ENCODE measurements around the gene SERPINI1. TPM values are rescaled to one million over a fixed set of nuclear protein-coding genes. Genes with fewer than 3 reads are reported as not detected.

The SERPINI1 gene
- total RNA-seq, 2 donors from 2014 or later: 2.0 to 3.8 TPM

GRCh38 chr3:167728632-167729323 lies 6.7 kb upstream of the SERPINI1 start:
- TF ChIP-seq, protein P1, sequence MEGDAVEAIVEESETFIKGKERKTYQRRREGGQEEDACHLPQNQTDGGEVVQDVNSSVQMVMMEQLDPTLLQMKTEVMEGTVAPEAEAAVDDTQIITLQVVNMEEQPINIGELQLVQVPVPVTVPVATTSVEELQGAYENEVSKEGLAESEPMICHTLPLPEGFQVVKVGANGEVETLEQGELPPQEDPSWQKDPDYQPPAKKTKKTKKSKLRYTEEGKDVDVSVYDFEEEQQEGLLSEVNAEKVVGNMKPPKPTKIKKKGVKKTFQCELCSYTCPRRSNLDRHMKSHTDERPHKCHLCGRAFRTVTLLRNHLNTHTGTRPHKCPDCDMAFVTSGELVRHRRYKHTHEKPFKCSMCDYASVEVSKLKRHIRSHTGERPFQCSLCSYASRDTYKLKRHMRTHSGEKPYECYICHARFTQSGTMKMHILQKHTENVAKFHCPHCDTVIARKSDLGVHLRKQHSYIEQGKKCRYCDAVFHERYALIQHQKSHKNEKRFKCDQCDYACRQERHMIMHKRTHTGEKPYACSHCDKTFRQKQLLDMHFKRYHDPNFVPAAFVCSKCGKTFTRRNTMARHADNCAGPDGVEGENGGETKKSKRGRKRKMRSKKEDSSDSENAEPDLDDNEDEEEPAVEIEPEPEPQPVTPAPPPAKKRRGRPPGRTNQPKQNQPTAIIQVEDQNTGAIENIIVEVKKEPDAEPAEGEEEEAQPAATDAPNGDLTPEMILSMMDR (IDR thresholded peaks at IDR 0.05): no peak
- no peaks in the 10 kb centered on the region for H3K9me3 ChIP-seq
- H3K4me1 ChIP-seq: peaks cover 0 to 50% of the 10 kb centered on the region in 2 donors
- no peaks in the 10 kb centered on the region for H3K27me3 ChIP-seq
- H3K4me3 ChIP-seq: no peak overlapping the region
- no peak for DNase-seq (ENCODE audit: low spot score)
- H3K36me3 ChIP-seq: no peaks in the 10 kb centered on the region
- H3K27ac ChIP-seq: peak overlapping the region in 1 of 2 donors; percentile 37

DNA sequence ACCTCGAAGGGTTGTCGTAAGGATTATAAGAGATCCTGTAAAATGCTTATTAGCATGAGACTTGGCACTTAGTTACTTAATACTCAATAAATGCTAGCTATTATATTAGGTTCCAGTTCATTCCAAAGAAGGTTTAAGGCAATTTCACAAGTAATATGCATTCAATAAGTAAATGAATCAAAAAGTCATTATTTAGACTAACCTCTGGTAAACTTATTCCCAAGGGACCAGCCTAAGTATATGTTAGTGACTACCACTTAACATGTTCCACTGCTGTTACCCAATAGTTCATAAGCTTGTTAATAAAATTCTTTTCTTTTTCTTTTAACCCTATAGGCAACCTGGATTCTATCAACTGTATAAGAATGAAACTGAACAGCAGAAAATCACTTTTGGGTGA lies 5.9 kb upstream of the SERPINI1 start:
- no peaks in the 10 kb centered on the region for H3K27me3 ChIP-seq
- TF ChIP-seq, protein P1 (IDR thresholded peaks at IDR 0.05): no peak
- peaks cover 0 to 52% of the 10 kb centered on the region in 2 donors for H3K4me1 ChIP-seq
- no peak overlapping the region for H3K27ac ChIP-seq
- no peak for DNase-seq (ENCODE audit: low spot score)
- H3K4me3 ChIP-seq: no peak overlapping the region
- no peaks in the 10 kb centered on the region for H3K36me3 ChIP-seq
- no peaks in the 10 kb centered on the region for H3K9me3 ChIP-seq

DNA sequence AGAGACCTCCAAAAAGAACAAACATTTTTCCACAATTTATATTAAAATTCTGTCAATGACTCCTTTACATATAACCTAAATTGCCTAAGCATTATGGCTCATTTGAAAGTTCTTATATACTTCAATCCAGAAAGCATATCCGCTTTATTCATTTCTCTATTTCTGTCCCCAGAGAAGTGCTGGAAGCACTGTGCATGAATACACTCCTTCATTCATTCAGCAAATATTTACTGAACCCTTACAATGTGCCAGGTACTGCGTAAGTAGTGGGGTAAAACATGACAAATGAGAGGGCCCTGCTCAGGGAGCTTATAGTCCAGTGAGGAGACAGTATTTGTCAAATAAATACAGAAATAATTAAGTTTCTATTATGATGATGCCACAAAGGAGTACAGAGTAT lies 4.1 kb upstream of the SERPINI1 start:
- H3K27ac ChIP-seq: no peak overlapping the region
- DNase-seq (ENCODE audit: low spot score): no peak
- H3K36me3 ChIP-seq: no peaks in the 10 kb centered on the region
- H3K4me3 ChIP-seq: no peak overlapping the region
- no peaks in the 10 kb centered on the region for H3K27me3 ChIP-seq
- TF ChIP-seq, protein P1 (IDR thresholded peaks at IDR 0.05): no peak
- H3K4me1 ChIP-seq: peaks cover 0 to 56% of the 10 kb centered on the region in 2 donors
- no peaks in the 10 kb centered on the region for H3K9me3 ChIP-seq

DNA sequence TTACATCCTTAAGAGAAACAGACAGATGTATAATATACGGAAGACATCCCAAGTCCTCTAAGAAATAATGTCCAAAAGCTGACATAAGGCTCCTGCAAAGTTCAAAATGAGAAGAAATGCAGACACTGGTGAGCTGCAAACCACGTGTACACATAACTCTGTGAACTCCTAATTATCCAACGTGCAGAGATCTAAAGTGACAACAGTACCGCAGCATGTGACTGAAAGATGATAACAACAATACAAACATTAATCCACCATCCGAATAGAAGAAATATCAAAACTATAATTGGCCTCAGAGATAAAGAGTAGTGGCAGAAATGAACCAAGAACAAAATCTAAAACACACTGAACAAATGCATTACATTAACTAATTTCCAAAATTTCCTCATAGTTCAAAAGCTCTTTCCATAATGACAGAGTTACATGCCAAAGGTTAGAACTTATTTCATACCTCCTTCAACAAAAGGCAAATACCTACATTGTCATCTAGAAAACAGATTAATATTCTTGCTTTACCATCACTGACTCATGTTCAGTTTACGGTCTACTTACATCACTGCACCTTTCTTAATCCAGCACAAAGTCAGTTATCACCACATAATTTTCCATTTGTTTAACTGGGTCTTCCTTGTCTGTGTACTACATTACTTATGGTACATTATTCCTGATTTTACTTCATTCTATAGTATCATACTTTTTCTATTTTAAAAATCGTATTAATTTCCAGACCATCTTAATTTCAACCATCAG lies 3.0 kb upstream of the SERPINI1 start:
- TF ChIP-seq, protein P1 (IDR thresholded peaks at IDR 0.05): no peak
- Histone ChIP-seq H3K4me3 (no peak overlapping the region), H3K4me1 (peaks cover 0 to 51% of the 10 kb centered on the region in 2 donors)

GRCh38 chr3:167733961-167734497 lies 1.5 kb upstream of the SERPINI1 start:
- H3K36me3 ChIP-seq: no peaks in the 10 kb centered on the region
- peak overlapping the region; percentile 88 to 92 for H3K4me3 ChIP-seq
- H3K27ac ChIP-seq: peak overlapping the region; percentile 94 to 96
- DNase-seq (ENCODE audit: low spot score): no peak
- peaks cover 0 to 35% of the 10 kb centered on the region in 2 donors for H3K4me1 ChIP-seq
- no peaks in the 10 kb centered on the region for H3K27me3 ChIP-seq
- H3K9me3 ChIP-seq: no peaks in the 10 kb centered on the region
- TF ChIP-seq, protein P1 (IDR thresholded peaks at IDR 0.05): no peak

More for the DNA sequence above, 3.0 kb upstream of the SERPINI1 start:
- Histone ChIP-seq H3K27me3 (no peaks in the 10 kb centered on the region), H3K36me3 (no peaks in the 10 kb centered on the region), H3K9me3 (no peaks in the 10 kb centered on the region), H3K27ac (no peak overlapping the region)
- DNase-seq (ENCODE audit: low spot score): no peak

Data from right atrium auricular region (tissue), 2 donors.